H1 (cell line): ENCODE data around the gene MKI67. TPM values are rescaled to one million over a fixed set of nuclear protein-coding genes. Genes with fewer than 3 reads are reported as not detected.

Experiments used
- CTCF ChIA-PET: fragments of 300-600 bp; sonication (Branson Sonifier 250); formaldehyde crosslinking; loops from one replicate; lab custom pipeline; 2021; ENCODE audit not compliant: partially characterized antibody; lab: Charles Lee
- POLR2A ChIA-PET: fragments of 300-600 bp; sonication (Branson Sonifier 250); formaldehyde crosslinking; loops from one replicate; lab custom pipeline; 2021; ENCODE audit warnings: inconsistent platforms; ENCODE audit not compliant: partially characterized antibody; lab: Charles Lee
- DNase-seq, 2 experiments: peaks; one replicate each; pipeline versions ENCODE4 v3.0.0 to v3.0.0-alpha.2; 2010 to 2022; ENCODE audit warnings: low spot score in 2 of 2, low read depth in 1 of 2, mixed read lengths in 1 of 2
- FAIRE-seq: peaks from 2 replicates; lab custom pipeline; 2011; peaks lifted over from hg19 to GRCh38; lab: Jason Lieb, UNC
- H2AFZ ChIP-seq: 2 replicates; pipeline ENCODE4 v1.8.1; 2012; ENCODE audit warnings: low read length, inconsistent platforms
- H2AK5ac ChIP-seq: 2 replicates; pipeline ENCODE4 v1.6.1; 2013; ENCODE audit warnings: low read depth, low read length
- H2BK120ac ChIP-seq: replicated peaks from 2 replicates; pipeline ENCODE3; 2013; ENCODE audit warnings: low read depth, low read length, inconsistent platforms
- H2BK12ac ChIP-seq: 2 replicates; pipeline ENCODE4 v1.6.1; 2013; ENCODE audit warnings: low read depth, low read length
- H2BK15ac ChIP-seq: 2 replicates; pipeline ENCODE4 v1.6.1; 2013; ENCODE audit warnings: low read length
- H2BK20ac ChIP-seq: 2 replicates; pipeline ENCODE4 v1.6.1; 2013; ENCODE audit warnings: low read length
- H2BK5ac ChIP-seq: 2 replicates; pipeline ENCODE4 v1.6.1; 2013; ENCODE audit warnings: low read depth, low read length
- H3K14ac ChIP-seq: 2 replicates; pipeline ENCODE4 v1.6.1; 2013; ENCODE audit warnings: inconsistent platforms; ENCODE audit not compliant: insufficient read length
- H3K18ac ChIP-seq: 2 replicates; pipeline ENCODE4 v1.6.1; 2013; ENCODE audit warnings: low read length; ENCODE audit errors: extremely low read depth
- H3K23ac ChIP-seq: 2 replicates; pipeline ENCODE4 v1.6.1; 2013; ENCODE audit warnings: inconsistent platforms; ENCODE audit not compliant: insufficient read length
- H3K23me2 ChIP-seq: 2 replicates; pipeline ENCODE4 v1.6.1; 2013; ENCODE audit warnings: low read depth, low read length
- H3K27ac ChIP-seq: 2 replicates; pipeline ENCODE4 v1.6.1; 2011; ENCODE audit warnings: low read depth, low read length, inconsistent platforms
- H3K27me3 ChIP-seq, 4 experiments: replicated peaks in 1 of 4; 1 replicate in 1 of 4; 2 replicates in 3 of 4; pipeline versions ENCODE4 v1.6.1 to v1.8.1; 2011 to 2013; ENCODE audit warnings: low read length in 3 of 4, mild to moderate bottlenecking in 3 of 4, inconsistent platforms in 2 of 4, mixed read lengths in 2 of 4, moderate library complexity in 1 of 4; ENCODE audit not compliant: control insufficient read depth in 3 of 4, insufficient read depth in 3 of 4; ENCODE audit errors: extremely low read depth in 1 of 4
- H3K36me3 ChIP-seq, 4 experiments: 2 replicates each; pipeline versions ENCODE4 v1.6.1 to v1.8.1; 2011 to 2013; ENCODE audit warnings: mild to moderate bottlenecking in 4 of 4, low read length in 3 of 4, moderate library complexity in 2 of 4, control low read depth in 1 of 4, inconsistent platforms in 1 of 4; ENCODE audit not compliant: insufficient read depth in 4 of 4, control insufficient read depth in 2 of 4
- H3K4ac ChIP-seq: replicated peaks from 2 replicates; pipeline ENCODE3; 2013; ENCODE audit warnings: low read length, low read depth, mixed read lengths, inconsistent platforms; ENCODE audit not compliant: insufficient read length
- H3K4me1 ChIP-seq, 4 experiments: replicated peaks in 1 of 4; 1 replicate in 1 of 4; 2 replicates in 3 of 4; pipeline versions ENCODE4 v1.6.1 to v1.8.1; 2011 to 2013; ENCODE audit warnings: low read length in 3 of 4, inconsistent platforms in 2 of 4, mixed read lengths in 1 of 4; ENCODE audit not compliant: insufficient read depth in 4 of 4, control insufficient read depth in 3 of 4
- H3K4me2 ChIP-seq, 2 experiments: 2 replicates each; pipeline versions ENCODE4 v1.6.1 to v1.8.1; 2011 to 2013; ENCODE audit warnings: low read depth in 2 of 2, low read length in 2 of 2, control low read depth in 1 of 2, inconsistent platforms in 1 of 2, mild to moderate bottlenecking in 1 of 2; ENCODE audit not compliant: insufficient read depth in 1 of 2
- H3K4me3 ChIP-seq, 4 experiments: fragments of 200-600, 300-600 bp in 1 of 4; sonication (generic), shearing (Covaris generic), sonication (Bioruptor Twin) in 1 of 4; 2 replicates each; pipeline versions ENCODE4 v1.5.1 to v1.8.1; 2011 to 2016; ENCODE audit warnings: low read length in 4 of 4, low read depth in 3 of 4, control low read depth in 2 of 4, inconsistent platforms in 2 of 4, mild to moderate bottlenecking in 2 of 4, mixed read lengths in 1 of 4, moderate library complexity in 1 of 4; ENCODE audit not compliant: insufficient read depth in 2 of 4; ENCODE audit errors: extremely low read depth in 1 of 4
- H3K56ac ChIP-seq: replicated peaks from 2 replicates; pipeline ENCODE3; 2013; ENCODE audit warnings: low read depth, mild to moderate bottlenecking, mixed read lengths, low read length, inconsistent platforms; ENCODE audit not compliant: insufficient read length
- H3K79me1 ChIP-seq: 2 replicates; pipeline ENCODE4 v1.6.1; 2013; ENCODE audit warnings: low read depth, low read length, control low read depth
- H3K79me2 ChIP-seq, 2 experiments: 2 replicates each; pipeline versions ENCODE4 v1.6.1 to v1.8.1; 2012 to 2013; ENCODE audit warnings: low read length in 2 of 2, mild to moderate bottlenecking in 2 of 2, inconsistent platforms in 1 of 2; ENCODE audit not compliant: insufficient read depth in 2 of 2, control insufficient read depth in 1 of 2
- H3K9ac ChIP-seq, 4 experiments: replicated peaks in 1 of 4; 1 replicate in 1 of 4; 2 replicates in 3 of 4; pipeline versions ENCODE4 v1.6.1 to v1.8.1; 2011 to 2013; ENCODE audit warnings: low read depth in 3 of 4, low read length in 3 of 4, control low read depth in 2 of 4, mild to moderate bottlenecking in 2 of 4, moderate library complexity in 2 of 4, inconsistent platforms in 1 of 4; ENCODE audit errors: extremely low read depth in 1 of 4
- H3K9me3 ChIP-seq, 2 experiments: 2 replicates each; pipeline versions ENCODE4 v1.6.1 to v1.8.1; 2012 to 2013; ENCODE audit warnings: mild to moderate bottlenecking in 2 of 2, moderate library complexity in 2 of 2, control low read depth in 1 of 2, inconsistent platforms in 1 of 2, low read depth in 1 of 2, low read length in 1 of 2, mixed read lengths in 1 of 2; ENCODE audit not compliant: insufficient read depth in 2 of 2
- H4K20me1 ChIP-seq, 2 experiments: replicated peaks in 1 of 2; 2 replicates each; pipeline versions ENCODE3 to v1.8.1; 2011 to 2013; ENCODE audit warnings: inconsistent platforms in 2 of 2, low read length in 2 of 2, mild to moderate bottlenecking in 1 of 2; ENCODE audit not compliant: insufficient read depth in 2 of 2, control insufficient read depth in 1 of 2
- H4K5ac ChIP-seq: 2 replicates; pipeline ENCODE4 v1.6.1; 2013; ENCODE audit warnings: low read length, low read depth, mixed read lengths, inconsistent platforms; ENCODE audit not compliant: insufficient read length
- H4K8ac ChIP-seq: 2 replicates; pipeline ENCODE4 v1.8.0; 2013; ENCODE audit warnings: mild to moderate bottlenecking, moderate library complexity, low read length, inconsistent platforms; ENCODE audit not compliant: insufficient read depth; ENCODE audit errors: extremely low read depth
- H4K91ac ChIP-seq: replicated peaks from 2 replicates; pipeline ENCODE3; 2013; ENCODE audit warnings: low read length, mixed read lengths, inconsistent platforms; ENCODE audit not compliant: insufficient read length
- CBX8 ChIP-seq: fragments of 300-800, 300-1000 bp; sonication (generic); IDR thresholded peaks from 2 replicates; pipeline ENCODE4 v1.7.1; 2016; ENCODE audit warnings: low read depth, low read length, borderline replicate concordance
- CTBP2 ChIP-seq: IDR thresholded peaks from 2 replicates; pipeline ENCODE4 v1.7.0; 2011; ENCODE audit warnings: borderline replicate concordance, mild to moderate bottlenecking, moderate library complexity, mixed read lengths, low read length; ENCODE audit not compliant: insufficient read depth, insufficient read length
- HDAC6 ChIP-seq: IDR thresholded peaks from one replicate; pipeline ENCODE4 v1.7.1; 2012; ENCODE audit warnings: low read depth, mild to moderate bottlenecking, inconsistent platforms, low read length, moderate library complexity
- JUN ChIP-seq: IDR thresholded peaks from 2 replicates; pipeline ENCODE4 v1.6.1; 2011; ENCODE audit warnings: low read depth, mild to moderate bottlenecking, improper control_type of control experiment, low read length
- POLR2AphosphoS5 ChIP-seq: IDR thresholded peaks from 2 replicates; pipeline ENCODE4 v1.6.1; 2011; ENCODE audit warnings: low read depth, low read length
- RFX5 ChIP-seq: IDR thresholded peaks from 2 replicates; pipeline ENCODE4 v1.6.1; 2011; ENCODE audit warnings: low read depth, low read length, improper control_type of control experiment, borderline replicate concordance
- RXRA ChIP-seq: IDR thresholded peaks from 2 replicates; pipeline ENCODE4 v1.6.1; 2011; ENCODE audit warnings: low read depth, mild to moderate bottlenecking, low read length, moderate library complexity; ENCODE audit not compliant: insufficient read depth
- SAP30 ChIP-seq: fragments of 300-600 bp; sonication (generic); IDR thresholded peaks from 2 replicates; pipeline ENCODE4 v1.7.1; 2012; ENCODE audit warnings: low read length, moderate library complexity, mild to moderate bottlenecking, inconsistent platforms; ENCODE audit not compliant: insufficient read depth, insufficient replicate concordance
- SUZ12 ChIP-seq: fragments of 200-600 bp; sonication (generic); IDR thresholded peaks from 2 replicates; pipeline ENCODE4 v1.6.1; 2012; ENCODE audit warnings: mild to moderate bottlenecking, inconsistent platforms, low read length, moderate library complexity, mixed read lengths
- USF2 ChIP-seq: IDR thresholded peaks from 2 replicates; pipeline ENCODE4 v1.6.1; 2011; ENCODE audit warnings: low read length, improper control_type of control experiment
- WGBS, 2 experiments: shearing (Covaris generic) in 1 of 2; methylation state at CpG; one replicate each; pipeline versions ENCODE4 v1.1.6 to v1.1.7; 2013 to 2015; ENCODE audit warnings: low lambda C conversion rate in 2 of 2, mixed read lengths in 2 of 2, inconsistent platforms in 1 of 2, low coverage in 1 of 2, missing lambda C conversion rate in 1 of 2; ENCODE audit not compliant: insufficient replicate concordance in 2 of 2, insufficient coverage in 1 of 2, insufficient read length in 1 of 2; ENCODE audit errors: extremely low coverage in 1 of 2, missing lambda C conversion rate in 1 of 2; 5-methylcytosine and 5-hydroxymethylcytosine counted together
- polyA plus RNA-seq, 7 experiments: library from polyadenylated mRNA; depleted of rRNA in 3 of 7; stranded (reverse) in 5 of 7; unstranded in 2 of 7; fragments of >200 nt in 5 of 7; fragments of 200-250 nt in 2 of 7; gene quantifications; 1 replicate in 5 of 7; 2 replicates in 1 of 7; 4 replicates in 1 of 7; pipeline versions ENCODE4 v1.2.1 to v1.2.3, GENCODE V29; 2011 to 2013; ENCODE audit warnings: missing spikeins in 2 of 7, mixed read lengths in 2 of 7
- total RNA-seq: library from RNA; stranded (reverse); fragmentation: NEBNext Ultra II Directional; extraction: Animal tissue kit (Norgen Biotek cat#: 25700); gene quantifications from 2 replicates; pipeline ENCODE4 v1.2.1, GENCODE V29; 2021

The MKI67 gene
- total and polyA plus RNA-seq, 2 of the 8 experiments (the other 6 are each of a cell fraction or from before 2014, with no cell fraction given) = 15.8 to 85.1 TPM

DNA sequence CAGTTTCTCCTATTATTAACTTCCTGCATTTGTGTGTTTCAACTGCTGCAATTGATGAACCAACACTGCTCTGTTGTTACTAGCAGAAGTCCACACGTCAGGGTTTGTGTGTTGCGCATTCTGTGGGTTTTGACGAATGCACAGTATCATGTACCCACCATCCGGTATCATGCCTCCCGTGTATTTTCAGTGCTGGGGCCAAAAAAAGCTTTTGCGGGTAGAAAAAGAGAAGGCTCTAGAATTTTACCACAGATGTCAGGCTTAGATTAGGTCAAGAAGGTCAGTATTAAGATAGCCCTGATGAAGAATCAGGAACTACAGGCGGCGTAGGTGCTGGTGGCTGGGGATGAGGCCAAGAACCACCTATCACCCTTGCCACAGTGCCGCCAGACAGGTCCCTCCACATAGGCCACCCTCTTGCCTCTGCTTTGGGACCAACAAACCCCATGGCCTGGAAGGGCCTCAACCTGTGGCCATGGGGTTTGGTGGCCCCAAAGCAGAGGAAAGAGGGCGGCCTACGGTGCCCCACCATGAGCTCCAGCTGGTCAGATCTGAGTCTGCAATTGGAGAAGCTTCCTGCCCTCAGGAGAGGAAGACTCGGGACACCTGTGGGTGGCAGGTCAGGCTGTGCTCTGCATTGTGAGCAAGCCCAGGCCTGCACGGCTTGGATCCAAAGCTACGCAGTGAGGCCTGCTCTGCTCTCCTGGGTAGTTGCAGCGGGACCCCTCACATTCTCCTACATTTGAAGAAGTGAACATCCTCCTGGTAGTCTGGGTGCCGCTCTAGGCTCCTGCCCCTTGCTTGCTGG lies 71.9 kb downstream of the MKI67 start:
- Histone ChIP-seq H3K4me3 (no peak overlapping the region), H3K9me3 (no peaks in the 10 kb centered on the region), H2AK5ac (no peak overlapping the region), H3K4ac (no peak overlapping the region), H2AFZ (no peak overlapping the region), H3K9ac (no peak overlapping the region), H3K14ac (no peak overlapping the region), H2BK15ac (no peak overlapping the region), H3K56ac (no peak overlapping the region), H3K27ac (no peak overlapping the region), H2BK120ac (no peak overlapping the region), H3K79me2 (no peaks in the 10 kb centered on the region), H4K5ac (no peak overlapping the region), H3K36me3 (no peaks in the 10 kb centered on the region), H3K18ac (no peak overlapping the region; the same call in 1 of the 2 replicates), H3K4me2 (no peak overlapping the region), H2BK5ac (no peak overlapping the region), H2BK20ac (no peak overlapping the region), H3K23ac (no peak overlapping the region), H3K23me2 (peaks cover 4% of the 10 kb centered on the region; the same call in 1 of the 2 replicates), H4K20me1 (peaks cover 0 to 1% of the 10 kb centered on the region in 2 experiments), H2BK12ac (no peak overlapping the region), H4K8ac (no peak overlapping the region; the same call in 1 of the 2 replicates), H3K79me1 (no peaks in the 10 kb centered on the region), H3K4me1 (no peaks in the 10 kb centered on the region), H3K27me3 (no peaks in the 10 kb centered on the region), H4K91ac (peak overlapping the region; percentile 54)
- 87% methylated on average over 16 of the region's 16 CpGs; no CpG with 5 or more reads in 1 of the 2 experiments for WGBS, 2 experiments
- FAIRE-seq (no peak), DNase-seq (no peak)
- ChIA-PET POLR2A (no interaction called here), CTCF (interaction anchor here (0.8 to 4.6 kb wide), 3 partner anchors 9 to 24 kb away, joined by 3 to 25 read pairs (median 3); no protein-coding TSS in a partner anchor)
- no peak for TF ChIP-seq HDAC6
- no peak for TF ChIP-seq USF2
- TF ChIP-seq JUN = no peak
- TF ChIP-seq CBX8 = no peak
- no peak for TF ChIP-seq RXRA
- TF ChIP-seq SUZ12 = no peak
- no peak for TF ChIP-seq CTBP2
- TF ChIP-seq RFX5 = no peak
- no peak for TF ChIP-seq SAP30
- no peak for TF ChIP-seq POLR2AphosphoS5
